K562 (cell line): ENCODE results near the gene FRMD1. TPM values are rescaled to one million over a fixed set of nuclear protein-coding genes. Genes with fewer than 3 reads are reported as not detected.
"Not testable (repeated sequence)": the region's sequence is repeated elsewhere in the genome, so short reads cannot be mapped to it uniquely, and the experiment has no call there.

Source experiments
- ATAC-seq: fragments of 200-7000 bp; cut with Tn5 transposase; 3 replicates; pipeline ENCODE4 v1.9.1; 2020; ENCODE audit warnings: moderate library complexity
- BruUV-seq: library from RNA; stranded (reverse); fragments of 400-500 nt; replicated peaks from 2 replicates; lab custom pipeline; 2021; lab: Mats Ljungman, UMichigan
- CTCF ChIA-PET: fragments of 300-600 bp; formaldehyde crosslinking; extraction: SDS; loops from one replicate; lab custom pipeline; 2021; ENCODE audit warnings: low intra/inter-chr PET ratio; lab: Yijun Ruan, JAX
- POLR2A ChIA-PET: fragments of 300-600, 350-650 bp; sonication (Branson Sonifier 250); formaldehyde crosslinking; extraction: SDS; loops from one replicate; lab custom pipeline; 2021; ENCODE audit warnings: antibody characterized with exemption, inconsistent platforms; lab: Yijun Ruan, JAX
- DNase-seq, 4 experiments: peaks; one replicate each; pipeline versions ENCODE4 v3.0.0 to v3.0.0-alpha.2; 2011 to 2018; ENCODE audit warnings: low spot score in 3 of 4, mixed read lengths in 3 of 4; ENCODE audit errors: extremely low read depth in 1 of 4
- FAIRE-seq: peaks from 2 replicates; lab custom pipeline; 2011; peaks lifted over from hg19 to GRCh38; lab: Jason Lieb, UNC
- H2AFZ ChIP-seq: 2 replicates; pipeline ENCODE4 v1.6.0; 2011; ENCODE audit warnings: low read depth, low read length, control low read depth, inconsistent platforms
- H3K27ac ChIP-seq: fragments of 200-600 bp; 3 replicates; pipeline ENCODE4 v1.8.0; 2011; ENCODE audit warnings: low read depth, mild to moderate bottlenecking, control low read depth, inconsistent platforms, low read length, moderate library complexity, mixed read lengths; ENCODE audit errors: extremely low read depth
- H3K27me3 ChIP-seq, 2 experiments: fragments of 300-600 bp in 1 of 2; 2 replicates in 1 of 2; 3 replicates in 1 of 2; pipeline versions ENCODE4 v1.6.0 to v1.8.0; 2011; ENCODE audit warnings: inconsistent platforms in 2 of 2, low read length in 2 of 2, mild to moderate bottlenecking in 1 of 2, mixed read lengths in 1 of 2, moderate library complexity in 1 of 2; ENCODE audit not compliant: control insufficient read depth in 2 of 2, insufficient read depth in 2 of 2
- H3K36me3 ChIP-seq: fragments of 300-600 bp; 3 replicates; pipeline ENCODE4 v1.8.0; 2011; ENCODE audit warnings: mild to moderate bottlenecking, low read length, inconsistent platforms; ENCODE audit not compliant: control insufficient read depth, insufficient read depth
- H3K4me1 ChIP-seq, 2 experiments: fragments of 200-600 bp in 1 of 2; replicated peaks in 1 of 2; 2 replicates in 1 of 2; 3 replicates in 1 of 2; pipeline versions ENCODE4 v1.5.1 to v1.8.0; 2011; ENCODE audit warnings: inconsistent platforms in 2 of 2, low read length in 2 of 2, mild to moderate bottlenecking in 1 of 2, mixed read lengths in 1 of 2, moderate library complexity in 1 of 2; ENCODE audit not compliant: control insufficient read depth in 2 of 2, insufficient read depth in 2 of 2
- H3K4me2 ChIP-seq: 2 replicates; pipeline ENCODE4 v1.6.1; 2011; ENCODE audit warnings: low read length, control low read depth, inconsistent platforms, mixed read lengths; ENCODE audit not compliant: insufficient read depth
- H3K4me3 ChIP-seq: fragments of 200-600 bp; sonication (generic), shearing (Covaris generic); 2 replicates; pipeline ENCODE4 v1.5.1; 2016; ENCODE audit warnings: control low read depth, inconsistent platforms
- H3K79me2 ChIP-seq: fragments of 200-600 bp; 3 replicates; pipeline ENCODE4 v1.8.0; 2011; ENCODE audit warnings: low read length, inconsistent platforms; ENCODE audit not compliant: control insufficient read depth, insufficient read depth
- H3K9ac ChIP-seq, 2 experiments: 2 replicates each; pipeline versions ENCODE4 v1.6.0 to v1.6.1; 2011; ENCODE audit warnings: low read depth in 2 of 2, low read length in 2 of 2, control low read depth in 1 of 2, inconsistent platforms in 1 of 2, mild to moderate bottlenecking in 1 of 2, mixed read lengths in 1 of 2; ENCODE audit not compliant: insufficient read depth in 1 of 2
- H3K9me1 ChIP-seq: one replicate; pipeline ENCODE4 v1.6.0; 2011; ENCODE audit warnings: inconsistent platforms, mild to moderate bottlenecking, low read length, moderate library complexity; ENCODE audit not compliant: control insufficient read depth, insufficient read depth
- H3K9me3 ChIP-seq: replicated peaks from 2 replicates; pipeline ENCODE4 v1.5.1; 2011; ENCODE audit warnings: low read depth, low read length, inconsistent platforms; ENCODE audit not compliant: control insufficient read depth, insufficient read depth
- H4K20me1 ChIP-seq: replicated peaks from 2 replicates; pipeline ENCODE4 v1.6.1; 2011; ENCODE audit warnings: low read length, inconsistent platforms, mixed read lengths; ENCODE audit not compliant: control insufficient read depth, insufficient read depth
- HDAC8 ChIP-seq: fragments of 450-650 bp; IDR thresholded peaks from 2 replicates; pipeline ENCODE4 v1.6.1; 2016; ENCODE audit warnings: mild to moderate bottlenecking, missing genetic modification characterization, moderate library complexity, missing compliant biosample characterization
- KLF13 ChIP-seq: fragments of 450-650 bp; IDR thresholded peaks from 2 replicates; pipeline ENCODE4 v1.6.1; 2016; ENCODE audit warnings: missing genetic modification characterization, low read depth, mild to moderate bottlenecking, missing compliant biosample characterization, moderate library complexity, borderline replicate concordance
- NR2C2 ChIP-seq, 2 experiments: fragments of 200-800 bp in 1 of 2; sonication (Bioruptor generic) in 1 of 2; sonication (generic) in 1 of 2; formaldehyde crosslinking in 1 of 2; IDR thresholded peaks; 2 replicates each; pipeline versions ENCODE4 v1.6.1 to v1.8.0; 2016 to 2022; ENCODE audit warnings: mild to moderate bottlenecking in 1 of 2, missing compliant biosample characterization in 1 of 2, missing genetic modification characterization in 1 of 2, missing genetic modification reagents in 1 of 2
- PTTG1 ChIP-seq: fragments of 450-650 bp; IDR thresholded peaks from 2 replicates; pipeline ENCODE4 v1.6.1; 2016; ENCODE audit warnings: low read depth, mild to moderate bottlenecking, missing genetic modification characterization, missing compliant biosample characterization
- ZNF24 ChIP-seq: fragments of 450-650 bp; IDR thresholded peaks from 2 replicates; pipeline ENCODE4 v1.6.1; 2016
- WGBS: fragments of 100-300 bp; shearing (Covaris generic); methylation state at CpG from one replicate; pipeline ENCODE4 v1.1.6; 2016; ENCODE audit warnings: low coverage, mixed read lengths; ENCODE audit not compliant: insufficient coverage; ENCODE audit errors: missing lambda C conversion rate; 5-methylcytosine and 5-hydroxymethylcytosine counted together
- in situ Hi-C: fragments of 300-500 bp; cut with MboI; formaldehyde crosslinking; loops from 4 replicates; pipeline ENCODE4 v1.15.0; 2018; ENCODE audit warnings: inconsistent platforms, mixed read lengths
- intact Hi-C: fragments of 100-400 bp; cut with micrococcal nuclease; formaldehyde crosslinking; loops from 2 replicates; pipeline ENCODE4 v1.14.2; 2022
- polyA plus RNA-seq, 8 experiments: library from polyadenylated mRNA; depleted of rRNA in 4 of 8; stranded (reverse) in 5 of 8; unstranded in 3 of 8; fragments of >200 nt; fragmentation: Nextera tagmentation in 2 of 8; fragmentation: Illumina TruSeq in 1 of 8; extraction: Ambion mirVana in 2 of 8; extraction: Trizol in 1 of 8; gene quantifications; 2 replicates each; pipeline versions ENCODE4 v1.2.1 to v1.2.3, GENCODE V29; 2011 to 2014; ENCODE audit warnings: inconsistent platforms in 1 of 8, missing spikeins in 1 of 8
- total RNA-seq, 7 experiments: library from RNA; depleted of rRNA in 6 of 7; stranded (reverse); fragments of >200 nt in 6 of 7; fragmentation: Illumina TruSeq in 2 of 7; extraction: Trizol in 2 of 7; gene quantifications; 2 replicates each; pipeline versions ENCODE4 v1.2.1 to v1.2.3, GENCODE V29; 2011 to 2021; ENCODE audit warnings: low replicate concordance in 1 of 7
- TF ChIP-seq, protein P1 (sequence below), 2 experiments: IDR thresholded peaks in 1 of 2; conservative IDR thresholded peaks in 1 of 2; 2 replicates each; pipeline ENCODE4 v1.6.1; 2016; ENCODE audit warnings: low read depth in 2 of 2, mild to moderate bottlenecking in 1 of 2, missing compliant biosample characterization in 1 of 2, missing genetic modification characterization in 1 of 2, moderate library complexity in 1 of 2

Gene FRMD1
- total and polyA plus RNA-seq, 9 of the 15 experiments (the other 6 are each of a cell fraction or from before 2014, with no cell fraction given): 0.01 to 0.04 (median 0.01) TPM; not detected in 6

DNA sequence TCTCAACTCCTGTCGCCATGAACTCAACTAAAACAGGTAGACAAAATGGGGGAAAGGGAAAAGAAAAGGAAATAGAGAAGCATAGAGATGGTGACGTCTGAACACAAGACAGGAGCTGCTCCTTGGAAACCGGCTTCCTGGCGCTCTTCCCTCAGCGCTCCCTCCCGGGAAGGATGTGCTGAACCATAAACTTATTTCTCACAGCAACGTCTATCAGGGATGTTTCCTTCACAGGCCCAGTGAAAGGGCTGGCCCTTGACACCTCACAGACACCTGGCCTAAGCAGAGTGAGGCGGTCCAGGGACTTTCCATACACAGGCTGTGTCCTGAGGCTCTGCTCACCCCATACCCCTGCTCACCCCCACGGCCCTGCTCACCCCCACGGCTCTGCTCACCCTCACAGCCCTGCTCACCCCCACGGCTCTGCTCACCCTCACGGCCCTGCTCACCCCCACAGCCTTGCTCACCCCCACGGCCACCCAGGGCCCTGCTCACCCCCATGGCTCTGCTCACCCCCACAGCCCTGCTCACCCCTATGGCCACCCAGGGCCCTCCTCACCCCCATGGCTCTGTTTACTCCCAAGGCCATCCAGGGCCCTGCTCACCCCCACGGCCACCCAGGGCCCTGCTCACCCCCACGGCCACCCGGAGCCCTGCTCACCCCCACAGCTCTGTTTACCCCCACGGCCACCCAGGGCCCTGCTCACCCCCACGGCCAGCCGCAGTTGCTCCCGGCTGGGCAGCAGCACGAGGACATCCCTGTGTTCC, 653 bp downstream of the FRMD1 start (continued):
- TF ChIP-seq, protein P1, sequence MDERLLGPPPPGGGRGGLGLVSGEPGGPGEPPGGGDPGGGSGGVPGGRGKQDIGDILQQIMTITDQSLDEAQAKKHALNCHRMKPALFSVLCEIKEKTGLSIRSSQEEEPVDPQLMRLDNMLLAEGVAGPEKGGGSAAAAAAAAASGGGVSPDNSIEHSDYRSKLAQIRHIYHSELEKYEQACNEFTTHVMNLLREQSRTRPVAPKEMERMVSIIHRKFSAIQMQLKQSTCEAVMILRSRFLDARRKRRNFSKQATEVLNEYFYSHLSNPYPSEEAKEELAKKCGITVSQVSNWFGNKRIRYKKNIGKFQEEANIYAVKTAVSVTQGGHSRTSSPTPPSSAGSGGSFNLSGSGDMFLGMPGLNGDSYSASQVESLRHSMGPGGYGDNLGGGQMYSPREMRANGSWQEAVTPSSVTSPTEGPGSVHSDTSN (CRISPR knock-in tag; IDR thresholded peaks at IDR 0.05; ENCODE audit: low read depth): no peak
- TF ChIP-seq, protein P1 (tag; conservative IDR thresholded peaks at IDR 0.05; ENCODE audit: low read depth): no peak
- TF ChIP-seq ZNF24 (no peak), HDAC8 (tag) (no peak), KLF13 (tag) (no peak), NR2C2 (CRISPR knock-in tag; IDR thresholded peaks at IDR 0.05) (no peak), NR2C2 (tag; IDR thresholded peaks at IDR 0.05) (no peak), PTTG1 (tag) (no peak)

DNA sequence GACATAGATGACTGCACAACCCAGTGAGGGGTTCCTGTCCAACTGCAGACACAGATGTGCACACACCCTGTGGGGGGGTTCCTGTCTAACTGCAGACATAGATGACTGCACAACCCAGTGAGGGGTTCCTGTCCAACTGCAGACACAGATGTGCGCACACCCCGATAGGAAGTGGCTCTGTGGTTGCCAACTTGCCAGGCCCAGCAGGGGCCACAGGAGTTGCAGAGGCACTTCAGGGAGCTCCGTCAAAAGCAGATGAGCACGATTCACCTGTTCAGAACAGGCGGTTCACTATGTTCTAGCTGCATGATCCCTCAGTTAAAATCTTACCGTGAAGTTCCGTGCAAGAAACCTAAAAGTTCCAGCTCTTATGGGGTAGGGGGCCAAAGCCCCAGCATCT, 1.6 kb downstream of the FRMD1 start:
- CTCF ChIA-PET, FAIRE-seq, H3K79me2 ChIP-seq, DNase-seq, H3K9ac ChIP-seq, H2AFZ ChIP-seq, H3K4me2 ChIP-seq, H3K9me3 ChIP-seq, H4K20me1 ChIP-seq, H3K27ac ChIP-seq, BruUV-seq, H3K36me3 ChIP-seq, ATAC-seq, H3K9me1 ChIP-seq, POLR2A ChIA-PET, in situ Hi-C loops, intact Hi-C loops, H3K4me3 ChIP-seq: not testable (repeated sequence)
- H3K27me3 ChIP-seq: peaks cover 26 to 69% of the 10 kb centered on the region in 2 experiments
- WGBS: 0% methylated on average over 7 of the region's 7 CpGs
- peaks cover 0 to 16% of the 10 kb centered on the region in 2 experiments; a peak in 2 of 5 replicates for H3K4me1 ChIP-seq
